RWPE2 (cell line): ENCODE data around the gene BRAF.
"Not testable (repeated sequence)": the region's sequence is repeated elsewhere in the genome, so short reads cannot be mapped to it uniquely, and the experiment has no call there.

ENCODE experiments used
- ATAC-seq: fragments of 200-7000 bp; cut with Tn5 transposase; 3 replicates; pipeline ENCODE4 v1.9.1; 2021; ENCODE audit warnings: low read depth
- DNase-seq: peaks from one replicate; pipeline ENCODE4 v3.0.0-alpha.2; 2020; ENCODE audit warnings: low spot score
- H3K27ac ChIP-seq: fragments of 450-650 bp; 2 replicates; pipeline ENCODE4 v1.5.1; 2017; ENCODE audit warnings: mild to moderate bottlenecking; ENCODE audit not compliant: poor library complexity, severe bottlenecking
- H3K27me3 ChIP-seq: fragments of 250-450 bp; sonication (Bioruptor Pico); 2 replicates; pipeline ENCODE4 v1.5.1; 2021; ENCODE audit warnings: mild to moderate bottlenecking, moderate library complexity; ENCODE audit not compliant: insufficient read depth, poor library complexity, severe bottlenecking
- H3K36me3 ChIP-seq: fragments of 250-450 bp; sonication (Bioruptor Pico); 2 replicates; pipeline ENCODE4 v1.5.1; 2020; ENCODE audit warnings: low read depth, mild to moderate bottlenecking, moderate library complexity
- H3K4me1 ChIP-seq: fragments of 250-450 bp; sonication (Bioruptor Pico); 2 replicates; pipeline ENCODE4 v1.5.1; 2021; ENCODE audit warnings: mild to moderate bottlenecking, moderate library complexity; ENCODE audit not compliant: insufficient read depth, poor library complexity, severe bottlenecking
- H3K4me3 ChIP-seq: fragments of 250-450 bp; sonication (Bioruptor Pico); 2 replicates; pipeline ENCODE4 v1.5.1; 2021; ENCODE audit warnings: mild to moderate bottlenecking, moderate library complexity; ENCODE audit not compliant: severe bottlenecking
- H3K9me3 ChIP-seq: fragments of 250-450 bp; sonication (Bioruptor Pico); 2 replicates; pipeline ENCODE4 v1.5.1; 2021; ENCODE audit warnings: mild to moderate bottlenecking, moderate library complexity; ENCODE audit not compliant: severe bottlenecking
- TF ChIP-seq, protein P1 (sequence below): fragments of 450-650 bp; IDR thresholded peaks from one replicate; pipeline ENCODE4 v1.5.1; 2017; ENCODE audit warnings: mild to moderate bottlenecking, moderate library complexity; ENCODE audit not compliant: poor library complexity, severe bottlenecking

The BRAF gene

DNA sequence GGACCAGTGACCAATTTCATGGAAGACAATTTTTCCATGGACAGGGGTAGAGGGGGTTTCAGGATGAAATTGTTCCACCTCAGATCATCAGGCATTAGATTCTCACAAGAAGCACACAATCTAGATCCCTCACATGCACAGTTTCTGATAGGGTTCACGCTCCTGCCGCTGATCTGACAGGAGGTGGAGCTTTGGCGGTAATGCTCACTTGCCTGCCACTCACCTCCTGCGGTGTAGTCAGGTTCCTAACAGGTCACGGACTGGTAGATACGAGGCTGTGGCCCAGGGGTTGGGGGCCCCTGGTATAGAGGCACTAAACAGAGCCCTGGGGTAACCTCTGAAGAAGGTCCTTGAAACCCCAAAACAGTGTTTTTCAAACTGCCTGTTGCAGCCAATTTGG is 6.5 kb downstream of the BRAF start:
- no peak overlapping the region for H3K4me3 ChIP-seq
- ATAC-seq (no peak), DNase-seq (no peak)
- H3K4me1 ChIP-seq = peaks cover 3% of the 10 kb centered on the region
- H3K36me3 ChIP-seq = no peaks in the 10 kb centered on the region
- TF ChIP-seq, protein P1, sequence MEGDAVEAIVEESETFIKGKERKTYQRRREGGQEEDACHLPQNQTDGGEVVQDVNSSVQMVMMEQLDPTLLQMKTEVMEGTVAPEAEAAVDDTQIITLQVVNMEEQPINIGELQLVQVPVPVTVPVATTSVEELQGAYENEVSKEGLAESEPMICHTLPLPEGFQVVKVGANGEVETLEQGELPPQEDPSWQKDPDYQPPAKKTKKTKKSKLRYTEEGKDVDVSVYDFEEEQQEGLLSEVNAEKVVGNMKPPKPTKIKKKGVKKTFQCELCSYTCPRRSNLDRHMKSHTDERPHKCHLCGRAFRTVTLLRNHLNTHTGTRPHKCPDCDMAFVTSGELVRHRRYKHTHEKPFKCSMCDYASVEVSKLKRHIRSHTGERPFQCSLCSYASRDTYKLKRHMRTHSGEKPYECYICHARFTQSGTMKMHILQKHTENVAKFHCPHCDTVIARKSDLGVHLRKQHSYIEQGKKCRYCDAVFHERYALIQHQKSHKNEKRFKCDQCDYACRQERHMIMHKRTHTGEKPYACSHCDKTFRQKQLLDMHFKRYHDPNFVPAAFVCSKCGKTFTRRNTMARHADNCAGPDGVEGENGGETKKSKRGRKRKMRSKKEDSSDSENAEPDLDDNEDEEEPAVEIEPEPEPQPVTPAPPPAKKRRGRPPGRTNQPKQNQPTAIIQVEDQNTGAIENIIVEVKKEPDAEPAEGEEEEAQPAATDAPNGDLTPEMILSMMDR = no peak
- no peaks in the 10 kb centered on the region for H3K9me3 ChIP-seq
- no peaks in the 10 kb centered on the region for H3K27me3 ChIP-seq
- no peak overlapping the region for H3K27ac ChIP-seq

DNA sequence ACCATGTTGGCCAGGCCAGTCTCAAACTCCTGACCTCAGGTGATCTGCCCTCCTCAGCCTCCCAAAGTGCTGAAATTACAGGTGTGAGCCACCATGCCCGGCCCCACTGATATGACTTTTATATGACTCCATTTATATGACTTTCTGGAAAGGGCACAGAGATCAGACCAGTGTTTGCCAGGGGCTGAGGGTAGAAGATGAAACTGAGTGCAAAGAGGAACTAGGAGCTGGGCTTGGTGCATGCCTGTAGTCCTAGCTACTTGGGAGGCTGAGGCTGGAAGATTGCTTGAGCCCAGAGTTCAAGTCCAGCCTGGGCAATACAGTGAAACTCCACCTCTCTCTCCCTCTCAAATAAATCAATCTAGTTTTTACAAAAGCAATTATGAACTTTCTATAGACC is 7.5 kb downstream of the BRAF start:
- H3K4me1 ChIP-seq = peaks cover 2% of the 10 kb centered on the region
- no peaks in the 10 kb centered on the region for H3K27me3 ChIP-seq
- DNase-seq (no peak), ATAC-seq (no peak)
- H3K36me3 ChIP-seq = no peaks in the 10 kb centered on the region
- H3K27ac ChIP-seq = no peak overlapping the region
- no peaks in the 10 kb centered on the region for H3K9me3 ChIP-seq
- TF ChIP-seq, protein P1 = no peak
- no peak overlapping the region for H3K4me3 ChIP-seq

DNA sequence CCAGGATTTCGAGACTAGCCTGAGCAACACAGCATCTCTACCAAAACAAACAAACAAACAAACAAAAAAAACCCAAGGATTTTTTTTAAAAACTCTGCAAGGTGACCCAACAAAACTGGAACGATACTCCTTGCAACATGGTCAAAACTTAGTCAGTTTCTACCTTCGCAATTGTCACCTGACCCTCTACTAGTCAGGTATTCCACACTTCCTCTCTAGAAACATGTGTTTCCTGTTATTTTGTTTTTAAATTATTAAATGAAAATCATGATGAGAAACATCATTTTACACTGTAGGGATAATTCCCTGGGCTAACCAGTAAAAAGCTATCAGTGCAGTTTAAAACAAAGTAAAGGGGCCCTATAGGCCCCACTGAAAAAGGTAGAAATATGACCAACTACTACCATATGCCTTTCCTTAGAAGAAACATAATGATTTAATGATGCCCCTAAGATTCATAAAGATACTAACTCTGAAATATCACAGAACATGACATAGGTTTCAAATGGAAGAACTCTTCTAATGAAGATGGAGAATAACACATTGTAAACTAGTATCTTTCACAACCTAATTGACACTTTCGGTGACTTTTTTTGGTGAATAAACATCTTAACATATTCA is 8.7 kb downstream of the BRAF start:
- no peak for ATAC-seq
- H3K4me3 ChIP-seq = no peak overlapping the region
- H3K27ac ChIP-seq = no peak overlapping the region
- no peak for DNase-seq
- TF ChIP-seq, protein P1 = no peak
- peaks cover 7% of the 10 kb centered on the region for H3K4me1 ChIP-seq
- H3K36me3 ChIP-seq = no peaks in the 10 kb centered on the region
- H3K27me3 ChIP-seq = no peaks in the 10 kb centered on the region
- H3K9me3 ChIP-seq = no peaks in the 10 kb centered on the region

DNA sequence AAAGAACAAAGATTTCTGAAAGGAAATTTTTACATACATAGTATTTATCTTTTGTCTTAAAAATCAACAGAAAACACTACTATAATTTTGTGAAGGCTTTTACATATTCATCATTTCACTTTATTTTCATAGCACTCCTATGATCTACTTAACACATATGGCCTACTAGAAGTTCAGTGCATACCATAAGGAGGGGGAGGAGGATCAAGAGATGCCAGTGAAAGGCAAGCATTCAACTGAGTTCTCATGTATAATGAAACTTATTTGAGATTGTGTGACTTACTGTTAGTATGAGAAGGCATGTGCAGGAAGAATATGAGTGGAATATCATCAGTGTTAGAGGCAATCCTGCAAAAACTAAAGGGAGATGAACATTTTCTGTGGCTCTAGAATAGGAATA is 10.6 kb downstream of the BRAF start:
- no peak for ATAC-seq
- Histone ChIP-seq H3K4me3 (no peak overlapping the region), H3K27ac (no peak overlapping the region), H3K4me1 (peaks cover 7% of the 10 kb centered on the region), H3K27me3 (no peaks in the 10 kb centered on the region), H3K36me3 (no peaks in the 10 kb centered on the region), H3K9me3 (no peaks in the 10 kb centered on the region)
- no peak for DNase-seq
- TF ChIP-seq, protein P1 = no peak

DNA sequence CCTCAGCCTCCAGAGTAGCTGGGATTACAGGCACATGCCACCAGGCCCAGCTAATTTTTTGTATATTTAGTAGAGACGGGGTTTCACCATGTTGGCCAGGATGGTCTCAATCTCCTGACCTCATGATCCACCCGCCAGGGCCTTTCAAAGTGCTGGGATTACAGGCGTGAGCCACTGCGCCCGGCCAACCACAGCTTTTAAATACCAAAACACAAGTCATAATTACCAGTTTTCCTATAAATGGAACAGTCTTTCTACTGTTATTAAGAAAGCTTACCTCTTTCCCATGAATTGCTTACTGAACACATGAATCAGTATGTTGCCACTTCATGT is 11.2 kb downstream of the BRAF start:
- not testable (repeated sequence) for H3K9me3 ChIP-seq, H3K36me3 ChIP-seq, ATAC-seq, H3K27me3 ChIP-seq, DNase-seq, H3K4me3 ChIP-seq, H3K27ac ChIP-seq, H3K4me1 ChIP-seq
